ENCODE results near the gene KRTCAP2.

The KRTCAP2 gene

DNA sequence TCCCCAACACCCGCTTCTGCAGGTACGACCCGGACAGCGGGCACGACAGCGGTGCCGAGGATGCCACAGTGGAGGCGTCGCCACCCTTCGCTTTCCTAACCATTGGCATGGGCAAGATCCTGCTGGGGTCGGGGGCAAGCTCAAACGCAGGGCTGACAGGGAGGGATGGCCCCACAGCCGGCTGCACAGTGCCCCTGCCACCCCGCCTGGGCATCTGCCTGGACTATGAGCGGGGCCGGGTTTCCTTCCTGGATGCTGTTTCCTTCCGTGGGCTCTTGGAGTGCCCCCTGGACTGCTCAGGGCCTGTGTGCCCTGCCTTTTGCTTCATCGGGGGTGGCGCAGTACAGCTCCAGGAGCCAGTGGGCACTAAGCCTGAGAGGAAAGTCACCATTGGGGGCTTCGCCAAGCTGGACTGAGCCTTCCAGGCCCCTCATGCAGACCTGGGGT lies 10.7 kb upstream of the KRTCAP2 start:
- no peak for DNase-seq (ENCODE audit: low read depth)

DNA sequence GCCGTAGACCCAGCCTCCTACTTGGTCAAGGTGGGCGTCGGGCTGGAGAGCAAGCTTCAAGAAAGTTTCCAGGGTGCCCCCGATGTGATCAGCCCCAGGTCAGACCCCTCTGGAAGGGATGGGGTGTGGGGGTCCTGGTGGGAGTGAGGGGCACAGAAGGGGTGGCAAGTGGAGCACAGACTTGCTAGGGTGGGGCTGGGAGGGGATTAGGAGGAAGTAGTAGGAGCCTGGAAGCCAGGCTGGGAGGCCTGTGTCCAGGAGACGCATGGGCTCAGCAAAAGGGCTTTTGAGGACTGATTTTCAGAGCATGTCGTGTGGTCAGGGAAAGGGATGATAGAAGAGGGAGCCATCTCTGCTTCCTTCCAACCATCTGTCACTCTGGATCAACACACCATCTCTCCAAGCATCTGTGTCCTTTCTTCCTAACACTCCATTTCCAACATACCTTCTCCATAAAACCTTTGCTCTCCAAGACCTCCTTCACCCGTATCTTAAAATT lies 9.0 kb upstream of the KRTCAP2 start:
- no peak for DNase-seq (ENCODE audit: low read depth)

DNA sequence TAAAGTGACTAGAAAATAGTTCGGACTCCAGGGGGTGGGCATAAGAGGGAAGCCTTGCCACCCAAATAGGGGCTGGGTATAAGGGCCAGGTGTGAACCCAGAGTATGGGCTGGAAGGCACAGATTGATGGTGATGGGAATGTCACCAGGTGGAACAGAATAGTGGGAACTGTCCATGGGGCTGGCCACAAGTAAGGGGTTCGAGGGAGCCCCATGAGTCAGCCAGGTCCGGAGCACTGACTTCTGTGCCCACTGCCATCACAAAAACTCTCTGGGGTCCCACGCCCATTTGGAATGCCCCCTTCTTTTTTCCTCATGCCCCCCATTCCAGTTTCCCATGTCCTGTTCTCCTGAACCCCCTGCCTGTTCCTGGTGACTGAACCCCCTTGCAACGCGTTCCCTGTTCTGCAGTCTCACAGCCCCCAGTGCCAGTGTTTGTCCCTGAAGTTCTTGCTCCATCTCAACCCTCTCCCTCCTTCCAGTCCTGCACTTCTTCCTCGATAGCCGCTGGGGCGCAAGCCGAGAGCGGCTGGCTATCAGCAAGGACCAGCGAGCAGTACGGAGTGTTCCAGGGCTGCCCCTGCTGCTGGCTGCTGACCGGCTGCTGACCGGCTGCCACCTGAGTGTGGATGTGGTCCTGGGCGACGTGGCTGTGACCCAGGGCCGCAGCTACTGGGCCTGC lies 8.4 kb upstream of the KRTCAP2 start:
- no peak for DNase-seq (ENCODE audit: low read depth)

DNA sequence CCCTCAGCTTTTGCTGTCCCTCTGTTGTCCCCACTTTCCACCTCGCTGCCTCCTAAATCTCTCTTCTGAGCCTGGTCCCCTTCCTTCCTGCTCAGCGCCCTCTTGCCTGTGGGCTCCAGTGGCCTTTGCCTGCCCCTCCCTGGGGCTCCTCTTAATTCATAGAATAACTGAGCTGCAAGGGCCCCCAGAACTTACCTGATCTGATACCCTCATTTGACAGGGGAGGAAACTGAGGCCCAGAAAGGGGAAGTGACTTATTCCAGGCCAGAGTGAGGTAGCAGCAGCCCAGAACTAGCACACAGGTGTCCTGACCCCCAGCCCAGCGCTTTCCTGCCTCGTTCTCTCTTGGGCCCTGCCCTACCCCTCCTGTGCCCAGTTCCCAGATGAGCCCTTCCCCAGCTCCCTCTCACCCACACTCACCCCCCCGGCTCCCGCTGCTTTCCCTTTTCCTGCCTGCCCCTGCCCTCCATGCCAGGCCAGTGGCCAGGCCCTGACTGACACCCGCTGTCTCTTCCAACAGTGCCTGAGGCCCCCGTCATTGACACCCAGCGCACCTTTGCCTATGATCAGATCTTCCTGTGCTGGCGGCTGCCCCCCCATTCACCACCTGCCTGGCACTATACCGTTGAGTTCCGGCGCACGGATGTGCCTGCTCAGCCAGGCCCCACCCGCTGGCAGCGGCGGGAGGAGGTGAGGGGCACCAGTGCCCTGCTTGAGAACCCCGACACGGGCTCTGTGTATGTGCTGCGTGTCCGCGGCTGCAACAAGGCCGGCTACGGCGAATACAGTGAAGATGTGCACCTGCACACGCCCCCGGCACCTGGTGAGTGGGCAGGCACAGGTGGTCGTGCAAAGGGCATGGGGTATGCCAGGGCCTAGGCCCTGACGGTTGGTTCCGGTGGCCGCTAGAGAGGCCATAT lies 6.3 kb upstream of the KRTCAP2 start:
- no peak for DNase-seq (ENCODE audit: low read depth)

DNA sequence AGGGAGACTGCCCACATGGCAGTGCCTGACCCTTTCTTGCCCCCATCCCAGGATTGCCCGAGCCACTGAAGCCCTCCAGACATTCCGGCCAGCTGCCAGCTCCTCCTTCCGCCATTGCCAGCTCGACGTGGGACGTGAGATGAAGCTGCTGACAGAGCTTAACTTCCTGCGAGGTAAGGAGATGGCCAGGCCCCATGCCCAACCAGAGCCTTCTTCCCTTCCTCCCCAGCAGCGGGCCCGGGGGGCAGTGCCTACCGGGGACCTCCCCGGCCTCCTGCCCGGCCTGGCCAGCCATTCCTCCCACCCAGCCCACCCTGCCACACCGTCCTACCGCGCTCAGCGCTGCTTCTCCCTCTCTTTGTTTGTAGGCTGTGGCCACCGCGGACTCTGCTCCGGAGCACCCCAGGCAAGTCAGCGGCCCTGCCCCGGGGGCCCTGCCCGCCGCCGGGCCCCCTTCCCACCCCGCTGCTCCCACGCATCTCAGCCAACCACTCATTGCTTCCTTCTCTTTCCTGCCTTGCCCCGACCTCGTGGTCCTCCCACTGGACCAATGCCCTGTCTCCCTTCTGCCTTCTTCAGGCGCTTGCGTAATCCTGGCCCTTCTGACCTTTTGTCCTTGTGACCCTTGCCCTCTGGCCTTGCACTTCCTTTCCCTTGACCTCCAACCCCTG lies 5.5 kb upstream of the KRTCAP2 start:
- DNase-seq (ENCODE audit: low read depth): no peak

DNA sequence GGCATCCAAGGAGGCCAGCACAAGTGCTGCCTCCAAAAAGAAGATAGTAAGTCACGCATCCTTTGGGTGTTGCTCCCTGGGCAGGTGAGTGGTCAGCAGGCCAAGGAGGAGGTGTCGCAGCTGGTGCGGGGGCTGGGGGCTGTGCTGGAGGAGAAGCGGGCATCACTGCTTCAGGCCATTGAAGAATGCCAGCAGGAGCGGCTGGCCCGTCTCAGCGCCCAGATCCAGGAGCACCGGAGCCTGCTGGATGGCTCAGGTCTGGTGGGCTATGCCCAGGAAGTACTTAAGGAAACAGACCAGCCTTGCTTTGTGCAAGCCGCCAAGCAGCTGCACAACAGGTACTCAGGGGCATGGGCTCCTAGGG lies 4.8 kb upstream of the KRTCAP2 start:
- no peak for DNase-seq (ENCODE audit: low read depth)

DNA sequence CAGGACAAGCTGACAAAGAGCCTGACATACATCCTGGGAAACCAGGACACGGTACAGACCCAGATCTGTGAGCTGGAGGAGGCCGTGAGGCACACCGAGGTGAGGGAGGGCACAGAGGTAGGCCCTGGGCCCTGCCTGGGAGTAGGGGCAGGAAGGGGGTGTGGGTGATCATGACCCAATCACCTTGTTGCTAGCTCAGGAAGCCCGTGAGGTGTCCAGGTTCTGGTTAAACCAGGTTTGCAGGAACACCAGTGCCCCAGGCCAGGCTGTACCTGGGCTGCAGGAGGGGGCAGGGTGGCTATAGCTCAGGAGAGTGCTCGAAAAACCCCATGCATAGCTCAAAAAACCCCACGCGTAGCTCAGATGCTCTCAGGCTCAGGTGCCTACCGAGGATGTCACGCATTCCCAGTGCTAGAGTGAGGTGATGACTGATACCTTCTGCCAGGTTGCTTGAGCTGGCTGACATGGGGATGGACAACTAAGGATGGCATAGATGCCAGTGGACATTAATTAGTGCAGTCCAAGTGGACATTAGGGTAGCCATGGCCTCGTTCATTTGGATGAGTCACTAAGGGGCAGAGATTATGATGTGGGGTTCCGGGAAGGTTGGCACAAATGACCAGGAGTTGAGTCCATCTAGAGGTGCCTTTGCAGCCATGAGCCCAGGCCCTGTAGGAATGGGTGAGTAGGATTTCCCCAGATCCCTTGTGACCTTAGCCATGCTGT lies 4.3 kb upstream of the KRTCAP2 start:
- DNase-seq (ENCODE audit: low read depth): no peak

DNA sequence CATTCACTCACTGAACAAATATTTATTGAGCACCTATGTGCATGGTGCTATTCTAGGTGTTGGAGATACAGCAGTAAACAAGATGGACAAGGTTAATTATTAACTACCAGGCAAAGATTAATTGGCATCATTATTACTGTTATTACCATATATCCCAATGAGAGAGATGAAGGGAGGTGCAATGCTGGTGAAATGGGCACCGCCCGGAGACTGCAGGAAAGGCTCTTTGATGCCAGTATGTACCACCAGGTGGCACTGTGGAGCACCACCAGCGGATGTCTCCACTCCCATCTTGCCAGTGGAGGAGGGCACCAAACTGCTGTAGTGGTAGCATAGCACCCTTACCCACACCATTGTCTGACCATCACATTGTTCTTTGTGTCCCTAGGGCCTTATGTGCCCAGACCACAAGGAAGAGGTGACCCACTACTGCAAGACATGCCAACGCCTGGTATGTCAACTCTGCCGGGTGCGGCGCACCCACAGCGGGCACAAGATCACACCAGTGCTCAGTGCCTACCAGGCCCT lies 3.5 kb upstream of the KRTCAP2 start:
- peak; percentile 66 for DNase-seq (ENCODE audit: low read depth)

DNA sequence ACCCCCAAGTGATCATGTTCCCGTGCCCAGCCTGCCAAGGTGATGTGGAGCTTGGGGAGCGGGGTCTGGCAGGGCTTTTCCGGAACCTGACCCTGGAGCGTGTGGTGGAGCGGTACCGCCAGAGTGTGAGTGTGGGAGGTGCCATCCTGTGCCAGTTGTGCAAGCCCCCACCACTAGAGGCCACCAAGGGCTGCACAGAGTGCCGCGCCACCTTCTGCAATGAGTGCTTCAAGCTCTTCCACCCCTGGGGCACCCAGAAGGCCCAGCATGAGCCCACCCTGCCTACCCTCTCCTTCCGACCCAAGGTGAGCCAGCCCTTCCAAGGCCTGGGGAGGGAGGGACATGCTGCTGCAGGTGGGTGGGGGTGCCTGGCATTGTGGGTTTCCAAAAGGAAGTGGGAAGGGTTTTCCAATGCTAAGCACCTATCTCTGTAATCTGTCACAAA lies 2.8 kb upstream of the KRTCAP2 start:
- no peak for DNase-seq (ENCODE audit: low read depth)

DNA sequence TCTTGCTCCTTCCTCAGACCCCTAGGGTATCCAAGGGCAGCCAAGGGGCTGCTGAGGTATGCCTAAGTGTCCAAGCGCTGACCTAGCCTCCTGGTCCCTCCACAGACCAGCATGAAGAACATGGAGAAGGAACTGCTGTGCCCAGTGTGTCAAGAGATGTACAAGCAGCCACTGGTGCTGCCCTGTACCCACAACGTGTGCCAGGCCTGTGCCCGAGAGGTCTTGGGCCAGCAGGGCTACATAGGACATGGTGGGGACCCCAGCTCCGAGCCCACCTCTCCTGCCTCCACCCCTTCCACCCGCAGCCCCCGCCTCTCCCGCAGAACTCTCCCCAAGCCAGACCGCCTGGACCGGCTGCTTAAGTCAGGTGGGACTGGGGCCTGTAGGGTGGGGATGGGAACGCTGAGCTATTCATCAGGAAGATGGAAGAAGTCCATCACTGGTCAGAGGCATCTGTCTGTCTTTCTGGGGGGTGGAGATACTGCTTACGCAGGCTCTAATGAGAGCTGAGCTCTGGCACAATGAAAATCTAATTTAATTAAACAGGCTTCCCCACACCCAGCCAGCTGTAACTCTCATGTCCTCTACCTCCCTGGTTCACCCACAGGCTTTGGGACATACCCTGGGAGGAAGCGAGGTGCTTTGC lies 2.3 kb upstream of the KRTCAP2 start:
- DNase-seq (ENCODE audit: low read depth): no peak

DNA sequence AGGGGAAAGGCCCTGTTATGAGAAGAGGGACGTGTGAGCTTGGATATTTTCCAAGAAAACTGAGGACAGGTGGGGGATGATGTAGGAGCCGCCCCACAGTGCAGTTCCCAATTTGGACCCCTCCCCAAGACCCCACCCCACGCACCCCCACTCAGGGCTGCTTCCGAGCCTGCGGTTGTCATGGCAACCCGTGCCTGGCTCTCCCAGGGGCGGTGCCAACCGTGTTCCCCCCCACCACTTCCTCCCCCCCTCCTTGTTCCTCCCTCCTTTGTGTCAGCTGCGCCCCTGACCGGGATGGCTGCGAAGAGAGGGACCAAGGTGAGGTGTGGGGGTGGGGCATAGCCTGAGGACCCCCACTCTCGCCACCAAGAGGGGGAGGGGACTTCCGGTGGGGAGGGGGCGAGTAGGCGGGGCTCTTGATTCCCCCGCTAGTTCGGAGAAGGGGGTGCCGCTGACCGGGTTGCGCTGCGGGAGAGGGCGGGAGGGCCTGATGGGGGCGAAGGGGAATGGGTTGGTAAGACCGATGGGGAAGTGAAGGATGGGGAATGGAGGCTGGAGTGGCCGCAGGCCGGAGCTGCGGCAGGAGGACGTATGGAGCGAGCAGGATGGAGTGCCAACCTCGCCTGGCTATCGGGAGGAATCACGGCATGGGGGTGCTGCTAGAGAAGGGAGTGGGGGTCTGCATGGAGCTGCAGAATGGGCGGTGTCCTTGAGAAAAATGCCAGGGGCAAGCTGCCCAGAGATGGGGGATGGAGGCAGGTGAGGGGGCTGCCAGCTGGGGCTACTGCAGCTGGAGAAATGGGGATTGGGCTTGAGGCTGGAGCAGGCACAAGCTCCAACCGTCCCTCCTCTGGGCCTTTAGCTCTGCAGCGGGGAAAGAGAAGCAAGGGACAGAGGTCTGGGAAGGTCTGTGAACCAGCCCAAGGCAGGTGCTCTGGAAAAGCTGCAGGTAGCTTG lies 1.5 kb upstream of the KRTCAP2 start:
- DNase-seq (ENCODE audit: low read depth): no peak

DNA sequence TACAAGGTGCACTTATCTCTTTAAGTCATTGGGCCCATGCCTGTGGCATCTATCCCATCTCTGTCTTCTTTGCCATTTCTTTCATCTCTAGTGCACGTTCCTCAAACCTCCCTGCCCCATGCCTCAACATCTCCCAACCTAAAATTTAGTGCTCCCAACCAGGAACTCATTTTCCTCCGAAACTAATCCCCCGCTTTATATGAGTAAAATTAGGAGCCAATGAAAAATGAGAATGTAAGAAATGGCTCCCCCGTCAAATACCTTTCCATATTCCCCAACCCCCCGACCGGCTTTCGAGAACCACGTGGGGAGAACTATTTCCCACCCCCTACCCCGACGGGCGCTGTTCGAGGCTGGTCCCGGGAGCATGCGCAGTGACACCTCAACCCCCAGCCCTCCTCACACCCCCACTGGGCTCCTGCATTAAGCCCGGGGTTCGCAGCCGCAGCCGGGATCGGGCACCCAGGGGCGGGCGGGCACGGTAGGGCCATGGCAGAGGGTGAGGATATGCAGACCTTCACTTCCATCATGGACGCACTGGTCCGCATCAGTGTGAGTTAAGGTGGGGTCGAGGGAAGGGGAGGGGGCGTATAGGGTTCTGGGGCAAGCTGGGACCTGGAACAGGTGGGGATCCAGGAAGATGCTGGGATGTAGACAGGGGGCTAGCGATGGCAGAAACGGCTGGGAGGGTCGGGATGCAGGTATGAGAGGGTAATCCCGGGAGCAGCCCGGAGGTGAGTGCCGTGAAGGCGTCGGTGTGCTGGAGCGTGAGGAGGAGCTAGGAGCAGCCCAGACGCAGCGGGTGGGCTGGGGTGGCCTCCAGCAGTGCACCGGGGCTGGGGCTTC lies 597 bp upstream of the KRTCAP2 start, which contains the start of gene TRIM46:
TRIM46 (plus strand) TSS at position 372 of the 846 bp plus-strand sequence; CDS start at position 490, 118 bp downstream.
- peak; percentile 24 for DNase-seq (ENCODE audit: low read depth)

DNA sequence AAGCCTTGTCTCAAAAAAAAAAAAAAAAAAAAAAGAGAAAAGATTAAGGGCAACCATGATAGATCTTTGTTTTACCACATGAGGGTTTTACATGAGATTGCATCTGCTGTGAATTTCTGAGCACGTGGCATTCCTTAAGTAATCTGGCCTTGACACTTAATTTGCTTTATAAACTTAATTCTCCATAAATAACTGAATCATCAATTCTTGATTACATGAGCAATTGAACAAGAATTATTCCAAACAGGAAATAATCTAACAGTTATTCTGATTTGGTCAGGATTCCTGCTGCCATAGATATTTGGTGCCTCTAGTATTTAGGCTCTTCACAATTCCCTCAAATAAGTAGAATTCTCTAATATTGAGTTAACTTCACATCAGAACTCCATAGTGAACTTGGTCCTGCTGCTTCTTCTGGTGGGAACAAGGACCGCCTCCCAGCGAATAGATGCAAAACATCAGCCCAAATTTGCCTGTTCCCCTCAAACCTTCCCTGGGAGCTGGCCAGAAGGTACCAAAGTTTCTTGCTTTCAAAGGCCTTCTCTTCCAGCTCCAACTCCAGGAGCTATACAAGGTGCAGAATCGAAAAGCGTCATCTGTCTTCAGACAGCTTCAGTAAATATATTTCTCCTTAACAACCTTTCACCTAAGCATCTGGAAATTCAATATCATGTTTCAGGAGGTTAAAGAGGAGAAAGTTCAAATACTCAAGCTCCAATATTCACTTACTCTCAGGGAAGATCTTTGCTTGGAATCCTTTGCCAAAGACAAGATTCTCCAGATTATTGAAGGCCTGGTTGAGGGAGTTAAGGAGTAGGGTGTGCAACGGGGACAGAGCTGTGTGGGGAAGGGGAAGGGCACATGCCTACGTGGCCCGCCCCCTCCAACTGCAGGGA lies 1.0 kb downstream of the KRTCAP2 start:
- no peak for DNase-seq (ENCODE audit: low read depth)

DNA sequence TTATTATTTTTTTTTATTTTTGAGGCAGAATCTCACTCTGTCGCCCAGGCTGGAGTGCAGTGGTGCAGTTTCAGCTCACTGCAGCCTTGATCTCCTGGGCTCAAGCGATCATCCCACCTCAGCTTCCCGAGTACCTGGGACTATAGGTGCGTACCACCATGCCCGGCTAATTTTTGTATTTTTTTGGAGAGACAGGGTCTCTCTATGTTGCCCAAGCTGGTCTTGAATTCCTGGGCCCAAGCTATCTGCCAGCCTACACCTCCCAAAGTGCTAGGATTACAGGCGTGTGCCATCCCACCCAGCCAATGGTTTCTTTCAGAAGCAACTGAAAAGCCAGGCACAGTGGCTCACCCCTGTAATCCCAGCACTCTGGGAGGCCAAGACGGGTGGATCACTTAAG lies 2.3 kb downstream of the KRTCAP2 start:
- no peak for DNase-seq (ENCODE audit: low read depth)

DNA sequence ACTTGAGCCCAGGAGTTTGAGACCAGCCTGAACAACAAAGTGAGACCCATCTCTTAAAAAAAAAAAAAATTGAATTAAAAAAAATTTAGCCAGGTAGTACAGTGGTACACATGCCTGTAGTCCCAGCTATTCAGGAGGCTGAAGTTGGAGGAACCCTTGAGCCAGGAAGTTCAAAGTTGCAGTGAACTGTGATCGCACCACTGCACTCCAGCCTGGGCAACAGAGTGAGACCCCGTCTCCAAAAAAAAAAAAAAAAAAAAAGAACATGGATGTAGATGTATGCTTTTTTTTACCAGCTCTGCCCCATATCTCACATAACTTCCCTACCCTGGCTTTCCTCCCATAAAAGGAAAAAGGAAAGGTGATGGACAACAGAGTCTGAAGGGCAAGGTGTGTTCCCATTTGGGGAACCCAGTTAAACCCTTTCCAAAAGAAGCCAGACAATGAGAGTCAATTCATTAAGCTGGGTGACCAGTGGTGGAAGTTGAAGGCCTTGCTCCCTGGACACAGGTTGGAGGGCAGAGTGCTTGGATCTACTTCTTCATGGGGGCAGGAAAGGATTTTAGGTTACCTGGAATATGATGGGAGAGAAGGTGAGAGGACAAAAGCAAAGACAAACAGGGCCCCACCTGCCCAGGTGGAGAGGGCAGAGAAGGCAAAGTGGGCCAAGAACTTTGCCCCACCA lies 2.9 kb downstream of the KRTCAP2 start:
- no peak for DNase-seq (ENCODE audit: low read depth)

DNA sequence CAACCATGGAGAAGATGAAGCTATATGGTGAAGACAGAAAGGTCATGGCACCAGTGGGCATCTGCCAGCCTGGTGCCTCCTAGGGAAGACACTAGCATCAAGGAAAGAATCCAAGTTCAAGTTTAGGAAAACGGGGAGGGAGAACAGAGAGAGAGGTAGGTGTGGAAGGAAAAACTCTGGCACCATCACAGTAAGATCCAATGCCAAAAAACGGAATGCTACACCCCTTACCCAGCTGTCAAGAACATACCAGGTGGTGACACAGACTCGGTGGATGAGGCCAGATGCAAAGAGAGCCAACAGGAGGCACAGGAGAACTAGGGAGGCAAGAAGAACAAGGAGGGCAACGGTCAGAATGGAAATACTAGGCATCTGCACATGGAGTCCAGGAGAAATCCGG lies 3.6 kb downstream of the KRTCAP2 start:
- no peak for DNase-seq (ENCODE audit: low read depth)
